GM18873 (cell line): ENCODE results near the gene MMP17.

Source experiments
- ATAC-seq: cut with Tn5 transposase; IDR thresholded peaks from one replicate; pipeline ENCODE4 v1.9.1; 2021; ENCODE audit warnings: mild to moderate bottlenecking, moderate library complexity, moderate number of reproducible peaks; ENCODE audit not compliant: unreplicated experiment, low FRiP score

MMP17 gene

GRCh38 chr12:131847456-131847855 lies 19.3 kb downstream of the MMP17 start:
- no peak for ATAC-seq

- no peak for ATAC-seq
Observed at GRCh38 chr12:131848753-131849152, 20.6 kb downstream of the MMP17 start.

GRCh38 chr12:131849700-131850553 lies 21.7 kb downstream of the MMP17 start:
- no peak for ATAC-seq

GRCh38 chr12:131850856-131851559 lies 22.8 kb downstream of the MMP17 start:
- no peak for ATAC-seq

- ATAC-seq, result no peak
Observed at GRCh38 chr12:131851741-131852550, 23.8 kb downstream of the MMP17 start.

- no peak for ATAC-seq
Observed at GRCh38 chr12:131852551-131853299, 24.5 kb downstream of the MMP17 start.

- ATAC-seq, result no peak
Observed at GRCh38 chr12:131853832-131854797, 25.9 kb downstream of the MMP17 start.

GRCh38 chr12:131854861-131855476 lies 26.8 kb downstream of the MMP17 start:
- no peak for ATAC-seq

GRCh38 chr12:131855521-131856142 lies 27.4 kb downstream of the MMP17 start:
- no peak for ATAC-seq

GRCh38 chr12:131856366-131857097 lies 28.3 kb downstream of the MMP17 start:
- ATAC-seq, result no peak

- no peak for ATAC-seq
Observed at GRCh38 chr12:131857908-131858850, 30.0 kb downstream of the MMP17 start.

GRCh38 chr12:131860472-131861260 lies 32.5 kb downstream of the MMP17 start:
- ATAC-seq, result no peak

GRCh38 chr12:131861261-131862083 lies 33.3 kb downstream of the MMP17 start:
- no peak for ATAC-seq

GRCh38 chr12:131862084-131862441 lies 33.9 kb downstream of the MMP17 start:
- no peak for ATAC-seq

GRCh38 chr12:131862600-131862993 lies 34.4 kb downstream of the MMP17 start:
- no peak for ATAC-seq
